Measurements from ENCODE around the gene PTN. TPM values are rescaled to one million over a fixed set of nuclear protein-coding genes. Genes with fewer than 3 reads are reported as not detected.

The PTN gene
- total RNA-seq, 1 experiment from 2014 or later = 7.0 TPM

GRCh38 chr7:137360087-137360679 is 16.6 kb upstream of the PTN start:
- no peaks in the 10 kb centered on the region for H3K4me1 ChIP-seq (replicated peaks; ENCODE audit: insufficient read depth)
- no peaks in the 10 kb centered on the region for H3K36me3 ChIP-seq (ENCODE audit: low read depth)
- no TSS peak for BruUV-seq (replicated peaks)
- H3K9me2 ChIP-seq (ENCODE audit: insufficient read depth) = no peaks in the 10 kb centered on the region; the same call in 1 of the 2 replicates
- TF ChIP-seq EZH2 (IDR thresholded peaks at IDR 0.05; ENCODE audit: low read depth) (no peak), CTCF (conservative IDR thresholded peaks at IDR 0.05) (no peak)
- no peak overlapping the region for H3K27ac ChIP-seq
- H3K4me3 ChIP-seq = no peak overlapping the region
- H3K9me3 ChIP-seq (ENCODE audit: insufficient read depth, low read depth) = no peaks in the 10 kb centered on the region; the same call in 1 of the 2 replicates
- no peaks in the 10 kb centered on the region for H3F3A ChIP-seq (ENCODE audit: insufficient read depth, low read depth)
- intact Hi-C loops (cut with micrococcal nuclease; ENCODE audit: unreplicated experiment) = no loop called here
- no peaks in the 10 kb centered on the region for H4K20me1 ChIP-seq (ENCODE audit: insufficient read depth)
- CTCF ChIA-PET = no interaction called here
- H3K27me3 ChIP-seq (ENCODE audit: insufficient read depth, low read depth) = no peaks in the 10 kb centered on the region
- no peak for DNase-seq
- H3K4me2 ChIP-seq = no peak overlapping the region
- H2AFZ ChIP-seq = no peak overlapping the region
- POLR2A ChIA-PET (ENCODE audit: unreplicated experiment) = no interaction called here
- H3K79me2 ChIP-seq (ENCODE audit: low read depth) = no peaks in the 10 kb centered on the region

GRCh38 chr7:137354961-137355360 is 11.4 kb upstream of the PTN start:
- intact Hi-C loops (cut with micrococcal nuclease; ENCODE audit: unreplicated experiment) = no loop called here
- H3K4me3 ChIP-seq = no peak overlapping the region
- no peaks in the 10 kb centered on the region for H3F3A ChIP-seq (ENCODE audit: insufficient read depth, low read depth)
- H3K79me2 ChIP-seq (ENCODE audit: low read depth) = no peaks in the 10 kb centered on the region
- DNase-seq = no peak
- H3K4me2 ChIP-seq = no peak overlapping the region
- ChIA-PET POLR2A (ENCODE audit: unreplicated experiment) (no interaction called here), CTCF (no interaction called here)
- no peaks in the 10 kb centered on the region for H3K27me3 ChIP-seq (ENCODE audit: insufficient read depth, low read depth)
- no peaks in the 10 kb centered on the region for H3K4me1 ChIP-seq (replicated peaks; ENCODE audit: insufficient read depth)
- no peaks in the 10 kb centered on the region for H3K9me2 ChIP-seq (ENCODE audit: insufficient read depth)
- no peak overlapping the region for H2AFZ ChIP-seq
- no peaks in the 10 kb centered on the region for H4K20me1 ChIP-seq (ENCODE audit: insufficient read depth)
- no TSS peak for BruUV-seq (replicated peaks)
- H3K36me3 ChIP-seq (ENCODE audit: low read depth) = no peaks in the 10 kb centered on the region
- no peak overlapping the region for H3K27ac ChIP-seq
- TF ChIP-seq CTCF (conservative IDR thresholded peaks at IDR 0.05) = no peak
- no peak for TF ChIP-seq EZH2 (IDR thresholded peaks at IDR 0.05; ENCODE audit: low read depth)
- no peaks in the 10 kb centered on the region; the same call in 1 of the 2 replicates for H3K9me3 ChIP-seq (ENCODE audit: insufficient read depth, low read depth)

GRCh38 chr7:137354396-137354795 is 10.9 kb upstream of the PTN start:
- H2AFZ ChIP-seq = no peak overlapping the region
- H3K4me1 ChIP-seq (replicated peaks; ENCODE audit: insufficient read depth) = no peaks in the 10 kb centered on the region
- ChIA-PET POLR2A (ENCODE audit: unreplicated experiment) (no interaction called here), CTCF (no interaction called here)
- TF ChIP-seq CTCF (conservative IDR thresholded peaks at IDR 0.05) = no peak
- no peak for TF ChIP-seq EZH2 (IDR thresholded peaks at IDR 0.05; ENCODE audit: low read depth)
- H3K9me2 ChIP-seq (ENCODE audit: insufficient read depth) = no peaks in the 10 kb centered on the region
- H4K20me1 ChIP-seq (ENCODE audit: insufficient read depth) = no peaks in the 10 kb centered on the region
- no peaks in the 10 kb centered on the region; the same call in 1 of the 2 replicates for H3K9me3 ChIP-seq (ENCODE audit: insufficient read depth, low read depth)
- no peaks in the 10 kb centered on the region for H3K36me3 ChIP-seq (ENCODE audit: low read depth)
- no TSS peak for BruUV-seq (replicated peaks)
- no peak for DNase-seq
- H3K4me2 ChIP-seq = no peak overlapping the region
- intact Hi-C loops (cut with micrococcal nuclease; ENCODE audit: unreplicated experiment) = no loop called here
- H3K79me2 ChIP-seq (ENCODE audit: low read depth) = no peaks in the 10 kb centered on the region
- H3F3A ChIP-seq (ENCODE audit: insufficient read depth, low read depth) = no peaks in the 10 kb centered on the region
- H3K27ac ChIP-seq = no peak overlapping the region
- no peaks in the 10 kb centered on the region for H3K27me3 ChIP-seq (ENCODE audit: insufficient read depth, low read depth)
- no peak overlapping the region for H3K4me3 ChIP-seq
